COLO668 (cell line): ENCODE results near the gene MYMX.
"Not testable (repeated sequence)": the region's sequence is repeated elsewhere in the genome, so short reads cannot be mapped to it uniquely, and the experiment has no call there.

ENCODE experiments used
- DNase-seq: peaks from one replicate; lab custom pipeline; 2025; ENCODE audit not compliant: unreplicated experiment; lab: John Stamatoyannopoulos, UW

The MYMX gene

DNA sequence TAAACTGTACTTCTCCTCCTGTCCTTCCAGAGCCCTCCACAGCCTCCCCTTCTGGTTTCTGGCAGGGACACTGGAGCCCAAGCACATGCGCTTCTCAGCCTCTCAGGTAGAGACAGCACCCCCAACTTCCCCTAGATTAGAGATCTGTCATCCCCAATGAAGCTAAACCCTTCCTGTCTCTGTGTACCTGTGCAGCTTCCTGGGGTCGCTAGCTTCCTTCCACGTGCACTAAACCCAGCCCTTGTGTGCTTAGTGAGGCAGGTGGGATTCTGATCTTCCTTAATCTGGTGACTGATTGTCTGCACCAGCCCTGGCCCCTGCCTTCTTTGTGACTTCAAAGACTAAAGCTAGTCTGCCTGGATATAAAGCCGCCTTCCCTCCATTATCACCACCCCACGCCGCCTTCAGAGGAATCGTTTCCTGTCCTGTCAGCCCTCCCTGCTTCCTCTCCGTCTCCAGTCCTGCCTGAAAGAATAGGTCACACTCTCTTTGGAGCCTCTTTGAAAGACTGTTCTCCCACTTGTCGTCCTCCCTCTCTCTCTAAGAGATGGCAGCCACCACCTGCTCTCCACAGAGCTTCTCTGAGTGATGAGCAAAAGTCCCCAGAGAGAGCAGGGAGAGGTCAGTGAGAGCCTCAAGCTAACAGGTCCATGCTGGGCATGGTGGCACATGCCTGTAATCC is 30.6 kb upstream of the MYMX start:
- DNase-seq = no peak

DNA sequence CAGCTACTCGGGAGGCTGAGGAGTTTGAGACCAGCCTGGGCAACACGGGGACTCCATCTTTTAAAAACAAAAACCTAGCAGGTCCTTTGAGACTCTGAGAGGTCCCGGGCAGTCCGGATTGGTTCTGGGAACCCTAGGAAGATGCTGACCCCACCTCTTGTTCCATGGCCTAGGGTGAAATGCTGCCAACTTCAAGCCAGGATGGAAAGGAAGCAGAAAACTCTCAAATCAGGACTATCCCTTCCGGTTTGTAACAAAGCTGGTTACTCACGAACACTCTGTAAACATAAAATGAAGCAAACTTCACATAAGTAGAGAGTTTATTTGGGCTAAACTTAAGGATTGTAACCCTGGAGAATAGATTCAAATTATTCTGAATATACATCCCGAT is 30.1 kb upstream of the MYMX start:
- DNase-seq = no peak

DNA sequence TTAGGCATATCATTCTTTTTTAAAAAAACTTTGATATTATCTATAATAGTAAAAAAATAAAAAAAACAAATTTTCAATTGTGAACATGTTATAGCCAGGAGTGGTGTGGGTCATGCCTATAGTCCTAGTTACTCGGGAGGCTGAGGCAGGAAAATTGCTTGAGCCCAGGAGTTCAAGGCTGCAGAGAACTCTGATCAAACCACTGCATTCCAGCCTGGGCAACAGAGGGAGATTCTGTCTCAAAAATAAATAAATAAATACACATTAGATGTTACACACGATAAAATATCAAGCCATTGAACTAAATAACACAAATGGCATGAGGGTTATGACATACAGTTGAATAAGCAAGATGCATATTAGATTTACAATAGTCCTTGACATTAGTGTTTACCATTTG is 27.9 kb upstream of the MYMX start:
- no peak for DNase-seq

- DNase-seq = no peak
These were observed 27.5 kb upstream of the MYMX start for GRCh38 chr6:44189257-44189656.

GRCh38 chr6:44190715-44191114 is 26.0 kb upstream of the MYMX start:
- no peak for DNase-seq

DNA sequence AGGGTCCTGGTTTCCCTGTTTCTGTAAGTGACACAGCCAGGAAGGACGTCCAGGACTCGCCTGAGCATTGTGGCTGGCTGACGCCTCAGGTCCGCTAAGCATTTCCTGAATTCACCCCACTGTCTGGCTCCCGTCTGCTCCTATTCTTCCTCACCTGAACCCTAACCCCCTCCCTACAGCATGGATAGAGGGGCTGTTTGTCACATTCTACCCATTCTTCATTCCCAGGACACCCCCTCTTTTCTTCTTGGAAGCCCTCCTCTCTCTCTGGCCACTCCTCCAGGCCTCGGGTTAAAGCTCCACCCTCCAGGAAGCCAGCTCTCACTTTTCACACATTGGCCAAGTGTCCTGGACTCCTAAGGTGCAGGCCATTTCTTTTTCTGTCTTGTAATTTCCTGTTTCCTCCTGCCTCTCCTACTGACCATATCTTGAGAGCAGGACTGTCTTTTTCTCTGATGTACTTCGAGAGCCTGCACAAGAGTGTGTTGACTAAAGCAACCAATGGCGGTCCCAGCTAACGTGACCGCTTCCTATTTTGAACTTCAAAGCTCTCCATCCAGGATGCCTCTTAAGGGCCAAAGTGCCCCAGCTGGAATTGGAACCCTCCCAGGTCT is 24.2 kb upstream of the MYMX start:
- DNase-seq = no peak

- DNase-seq = no peak
These were observed 23.3 kb upstream of the MYMX start for GRCh38 chr6:44193307-44193910.

GRCh38 chr6:44194326-44194725 is 22.4 kb upstream of the MYMX start:
- no peak for DNase-seq

GRCh38 chr6:44196351-44196750 is 20.4 kb upstream of the MYMX start:
- DNase-seq = not testable (repeated sequence)

- DNase-seq = no peak
These were observed 18.0 kb upstream of the MYMX start for GRCh38 chr6:44198684-44199083.

DNA sequence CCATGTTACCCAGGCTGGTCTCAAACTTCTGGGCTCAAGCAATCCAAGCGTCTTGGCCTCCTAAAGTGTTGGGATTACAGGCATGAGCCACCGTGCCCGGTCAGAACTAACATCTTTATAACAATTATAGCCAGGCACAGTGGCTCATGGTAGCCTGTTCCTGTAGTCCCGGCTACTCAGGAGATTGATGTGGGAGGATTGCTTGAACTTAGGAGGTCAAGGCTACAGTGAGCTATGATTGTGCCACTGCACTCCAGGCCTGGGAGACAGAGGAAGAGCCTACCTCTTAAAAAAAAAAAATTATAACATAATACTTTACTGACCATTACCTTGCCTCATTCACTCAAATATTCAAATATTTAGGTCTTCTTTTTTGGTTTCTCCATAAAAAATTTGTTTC is 16.8 kb upstream of the MYMX start:
- no peak for DNase-seq

DNA sequence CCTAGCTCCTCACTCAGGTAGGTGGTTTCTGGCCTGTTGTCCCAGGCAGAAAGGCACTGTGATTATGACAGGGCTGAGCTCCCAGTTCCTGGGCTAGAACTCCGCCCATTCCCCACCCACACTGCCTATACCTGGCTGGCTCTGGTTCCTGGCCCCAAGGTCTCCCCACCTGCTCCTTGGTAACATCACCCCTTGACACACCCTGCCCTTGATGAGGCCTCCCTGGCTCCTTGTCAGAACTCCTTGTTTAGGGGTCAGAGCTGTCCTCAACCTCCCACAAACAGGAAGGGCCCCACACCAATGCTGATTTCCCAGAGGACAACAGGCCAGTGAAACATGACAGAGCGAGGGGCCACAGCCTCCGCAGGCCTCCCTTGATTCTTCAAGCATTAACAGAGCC is 15.5 kb upstream of the MYMX start:
- no peak for DNase-seq

DNA sequence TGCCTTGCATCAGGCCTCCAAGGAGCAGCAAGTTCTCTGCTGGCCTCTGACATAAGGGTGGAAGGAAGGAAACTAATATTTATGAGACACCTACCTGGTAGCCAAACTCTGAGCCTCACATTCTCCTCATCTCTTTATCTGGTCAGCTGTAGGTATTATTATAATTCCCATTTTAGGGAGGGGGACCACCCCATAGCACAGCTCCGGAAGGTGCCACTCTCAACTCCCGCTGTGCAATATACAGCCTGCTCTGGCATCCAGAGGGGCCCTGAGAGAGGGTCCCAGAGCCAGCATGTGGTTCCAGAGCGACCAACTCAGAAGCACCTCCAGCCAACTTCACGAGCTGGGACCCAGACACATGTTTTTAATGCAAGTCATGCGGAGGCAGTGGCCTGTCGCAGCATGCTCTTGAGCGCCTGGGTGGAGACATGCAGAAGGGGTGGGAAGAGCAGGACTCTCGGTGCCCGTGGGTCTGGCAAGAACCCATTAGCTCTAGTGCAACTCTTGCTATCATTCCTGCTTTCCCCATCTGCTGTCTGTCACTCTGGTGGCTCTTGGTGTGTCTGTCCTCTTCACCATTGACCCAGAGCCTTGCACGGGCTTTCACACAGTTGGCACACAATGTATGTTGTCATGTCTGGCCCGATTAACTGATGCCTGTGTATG is 15.0 kb upstream of the MYMX start:
- DNase-seq = no peak

GRCh38 chr6:44202332-44202971 is 14.3 kb upstream of the MYMX start:
- no peak for DNase-seq

DNA sequence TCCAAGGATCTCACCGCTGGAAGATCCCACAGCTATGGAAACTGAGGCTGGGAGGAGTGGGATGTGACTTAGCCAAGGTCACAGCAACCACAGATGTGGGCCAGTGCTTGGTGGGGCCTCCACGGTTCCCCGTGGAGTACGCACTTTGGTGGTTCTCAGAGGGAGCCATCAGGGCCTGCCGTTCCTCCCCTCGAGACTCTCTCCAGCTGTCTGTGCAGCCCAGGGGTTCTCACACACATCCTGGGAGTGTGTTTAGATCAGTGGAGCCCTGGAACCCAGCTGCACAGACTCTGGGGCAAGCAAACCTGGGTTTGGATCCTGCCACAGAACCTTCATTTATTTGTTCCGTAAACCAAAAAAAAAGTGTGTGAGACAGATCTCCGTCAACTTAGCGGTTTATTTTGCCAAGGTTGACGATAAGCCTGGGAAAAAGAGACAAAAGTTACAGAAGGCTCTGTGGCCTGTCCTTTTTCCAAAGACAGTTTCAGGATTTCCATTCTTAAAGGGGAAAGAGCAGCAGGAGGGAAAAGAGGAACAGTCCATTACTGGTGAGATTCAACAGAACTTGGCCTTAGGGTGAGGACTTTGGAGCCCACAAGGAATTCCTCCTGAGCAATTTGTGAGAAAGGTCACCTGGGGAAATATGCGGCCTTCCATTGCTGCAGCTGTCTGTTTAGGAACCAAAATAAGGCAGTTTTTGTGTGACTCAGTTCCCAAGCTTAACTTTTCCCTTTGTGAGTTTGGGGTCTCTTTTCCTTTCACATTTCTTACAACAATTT is 13.6 kb upstream of the MYMX start:
- no peak for DNase-seq

DNA sequence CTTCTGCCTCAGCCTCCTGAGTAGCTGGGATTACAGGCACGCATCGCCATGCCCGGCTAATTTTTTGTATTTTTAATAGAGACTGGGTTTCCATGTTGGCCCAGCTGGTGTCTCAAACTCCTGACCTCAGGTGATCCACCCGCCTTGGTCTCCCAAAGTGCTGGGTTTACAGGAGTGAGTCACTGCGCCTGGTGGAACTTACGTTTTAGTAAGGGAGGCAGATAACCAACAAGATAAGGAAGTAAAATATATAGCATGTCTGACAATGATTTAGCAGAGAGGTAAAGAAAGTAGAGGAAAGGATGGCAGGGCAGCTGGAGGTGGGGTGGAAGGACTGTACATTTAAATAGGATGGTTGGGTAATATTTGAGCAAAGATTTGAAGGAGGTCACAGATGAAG is 12.8 kb upstream of the MYMX start:
- DNase-seq = no peak

DNA sequence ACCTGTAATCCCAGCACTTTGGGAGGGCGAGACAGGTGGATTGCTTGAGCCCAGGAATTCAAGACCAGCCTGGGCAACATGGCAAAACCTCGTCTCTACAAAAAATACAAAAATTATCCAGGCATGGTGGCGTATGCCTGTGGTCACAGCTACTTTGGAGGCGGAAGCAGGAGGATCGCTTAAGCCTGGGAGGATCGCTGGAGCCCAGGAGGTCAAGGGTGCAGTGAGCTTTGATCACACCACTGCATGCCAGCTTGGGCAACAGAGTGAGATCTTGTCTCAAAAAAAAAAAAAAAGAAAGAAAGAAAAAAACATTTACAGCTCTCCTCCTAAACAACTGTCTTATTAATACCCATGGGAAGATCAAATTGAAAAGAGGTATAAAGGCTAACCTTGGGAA is 8.8 kb upstream of the MYMX start:
- DNase-seq = no peak

DNA sequence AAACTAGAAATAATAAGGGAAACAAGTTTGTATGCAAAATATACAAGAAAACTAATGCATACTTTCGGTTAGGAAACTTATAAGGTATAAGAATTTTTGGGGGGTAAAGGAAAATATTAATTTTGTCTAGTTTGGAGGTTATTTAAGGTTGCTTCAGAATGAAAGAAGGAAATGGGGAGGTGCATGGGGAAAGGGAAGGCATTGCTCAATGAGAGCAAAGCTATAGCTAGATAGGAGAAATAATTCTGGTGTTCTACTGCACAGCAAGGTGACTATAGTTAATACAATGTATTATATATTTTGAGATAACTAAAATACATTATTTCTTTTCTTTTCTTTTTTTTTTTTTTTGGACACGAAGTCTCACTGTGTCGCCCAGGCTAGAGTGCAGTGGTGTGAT is 5.4 kb upstream of the MYMX start:
- no peak for DNase-seq

DNA sequence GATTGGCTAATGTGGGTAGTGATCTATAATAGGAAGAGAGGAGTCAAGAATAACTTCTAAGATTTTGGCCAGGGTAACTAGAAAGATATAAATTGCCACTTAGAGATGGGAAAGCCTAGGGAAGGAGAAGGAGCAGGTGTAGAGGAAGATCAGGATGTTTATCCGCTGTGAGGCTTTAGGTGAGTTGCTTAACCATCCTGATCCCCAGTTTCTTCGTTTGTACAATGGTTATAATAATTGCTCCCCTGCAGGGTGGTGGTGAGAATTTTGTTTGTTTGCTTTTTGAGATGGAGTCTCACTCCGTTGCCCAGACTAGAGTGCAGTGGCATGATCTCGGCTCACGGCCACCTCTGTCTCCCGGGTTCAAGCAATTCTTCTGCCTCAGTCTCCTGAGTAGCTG is 2.4 kb upstream of the MYMX start:
- no peak for DNase-seq

DNA sequence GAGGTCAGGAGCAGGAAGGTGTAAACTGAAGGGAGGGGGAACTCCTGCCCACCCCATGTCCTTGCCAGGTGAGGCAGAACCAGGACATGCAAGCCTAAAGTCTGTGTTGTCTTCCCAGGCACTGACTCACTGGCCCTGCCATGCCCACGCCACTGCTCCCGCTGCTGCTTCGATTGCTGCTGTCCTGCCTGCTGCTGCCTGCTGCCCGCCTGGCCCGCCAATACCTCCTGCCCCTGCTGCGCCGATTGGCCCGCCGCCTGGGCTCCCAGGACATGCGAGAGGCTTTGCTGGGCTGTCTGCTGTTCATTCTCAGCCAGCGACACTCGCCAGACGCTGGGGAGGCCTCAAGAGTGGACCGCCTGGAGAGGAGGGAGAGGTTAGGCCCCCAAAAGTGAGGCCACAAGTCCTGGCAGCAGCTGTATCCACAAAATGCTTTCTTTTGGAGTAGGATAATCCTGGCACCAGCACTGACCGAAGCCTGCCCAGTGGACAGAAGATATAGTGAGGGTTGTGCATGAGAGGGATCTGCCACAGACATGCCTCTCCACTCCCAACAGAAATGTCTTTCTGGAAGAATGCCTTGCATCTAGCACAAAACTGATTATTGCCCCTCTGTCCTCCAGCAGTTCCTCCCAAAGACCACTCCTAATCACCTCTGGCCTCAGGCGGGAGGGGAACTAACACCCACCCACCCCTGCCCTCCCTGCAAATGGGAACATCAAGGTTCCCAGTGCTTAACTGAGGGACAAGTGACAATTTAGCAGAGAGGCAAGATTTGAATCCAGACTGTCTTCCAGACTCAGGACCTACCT is 812 bp downstream of the MYMX start:
- no peak for DNase-seq
